PC-9 (cell line): ENCODE data around the gene ELMO1. TPM values are rescaled to one million over a fixed set of nuclear protein-coding genes. Genes with fewer than 3 reads are reported as not detected.

Experiments
- BruUV-seq: library from RNA; stranded (reverse); fragments of 400-500 nt; replicated peaks from 2 replicates; lab custom pipeline; 2021; lab: Mats Ljungman, UMichigan
- CTCF ChIA-PET: fragments of 300-600 bp; sonication (Branson Sonifier 250); formaldehyde crosslinking; loops from one replicate; lab custom pipeline; 2022; ENCODE audit warnings: antibody characterized with exemption; lab: Charles Lee
- POLR2A ChIA-PET: fragments of 300-600 bp; sonication (Branson Sonifier 250); formaldehyde crosslinking; loops from one replicate; lab custom pipeline; 2022; ENCODE audit warnings: antibody characterized with exemption; ENCODE audit not compliant: unreplicated experiment; lab: Charles Lee
- DNase-seq, 2 experiments: peaks; one replicate each; pipeline versions ENCODE4 v3.0.0 to v3.0.0-alpha.2; 2015 to 2022; ENCODE audit warnings: mixed read lengths in 1 of 2
- H2AFZ ChIP-seq: fragments of 200-600 bp; sonication (generic); 2 replicates; pipeline ENCODE4 v1.8.1; 2017; ENCODE audit warnings: antibody characterized with exemption
- H3F3A ChIP-seq: fragments of 200-600 bp; sonication (generic); 2 replicates; pipeline ENCODE4 v1.8.1; 2017; ENCODE audit warnings: antibody characterized with exemption, mild to moderate bottlenecking, low read depth; ENCODE audit not compliant: insufficient read depth
- H3K27ac ChIP-seq: fragments of 200-600 bp; sonication (generic); 2 replicates; pipeline ENCODE4 v1.6.1; 2016; ENCODE audit warnings: mixed run types
- H3K27me3 ChIP-seq: fragments of 200-600 bp; sonication (generic); 2 replicates; pipeline ENCODE4 v1.6.1; 2016; ENCODE audit warnings: low read depth, mixed run types; ENCODE audit not compliant: insufficient read depth
- H3K36me3 ChIP-seq: fragments of 200-600 bp; sonication (generic); 2 replicates; pipeline ENCODE4 v1.6.1; 2016; ENCODE audit warnings: low read depth, mixed run types
- H3K4me1 ChIP-seq: fragments of 200-600 bp; sonication (generic); replicated peaks from 2 replicates; pipeline ENCODE4 v1.6.1; 2016; ENCODE audit warnings: mixed run types; ENCODE audit not compliant: insufficient read depth
- H3K4me2 ChIP-seq: fragments of 200-600 bp; sonication (generic); 2 replicates; pipeline ENCODE4 v1.6.1; 2017; ENCODE audit warnings: mixed run types
- H3K4me3 ChIP-seq: fragments of 200-600 bp; sonication (generic); 2 replicates; pipeline ENCODE4 v1.6.1; 2016; ENCODE audit warnings: mixed run types
- H3K79me2 ChIP-seq: fragments of 200-600 bp; sonication (generic); 2 replicates; pipeline ENCODE4 v1.6.1; 2017; ENCODE audit warnings: low read depth, mixed run types
- H3K9me2 ChIP-seq: fragments of 200-600 bp; sonication (generic); 2 replicates; pipeline ENCODE4 v1.8.1; 2017; ENCODE audit warnings: mild to moderate bottlenecking; ENCODE audit not compliant: insufficient read depth
- H3K9me3 ChIP-seq: fragments of 200-600 bp; sonication (generic); 2 replicates; pipeline ENCODE4 v1.8.1; 2016; ENCODE audit warnings: low read depth; ENCODE audit not compliant: insufficient read depth
- H4K20me1 ChIP-seq: fragments of 200-600 bp; sonication (generic); 2 replicates; pipeline ENCODE4 v1.8.1; 2017; ENCODE audit not compliant: insufficient read depth
- CTCF ChIP-seq: fragments of 200-600 bp; sonication (generic); conservative IDR thresholded peaks from 2 replicates; pipeline ENCODE4 v1.6.1; 2017; ENCODE audit warnings: mixed run types, antibody characterized with exemption, mild to moderate bottlenecking, moderate library complexity
- EZH2 ChIP-seq: fragments of 200-600 bp; sonication (generic); IDR thresholded peaks from 2 replicates; pipeline ENCODE4 v1.8.0; 2017; ENCODE audit warnings: antibody characterized with exemption, low read depth
- intact Hi-C: fragments of 100-400 bp; cut with micrococcal nuclease; formaldehyde crosslinking; loops from one replicate; pipeline ENCODE4 v1.10.0; 2022; ENCODE audit not compliant: unreplicated experiment
- total RNA-seq: library from RNA; stranded (reverse); gene quantifications from 2 replicates; pipeline ENCODE4 v1.2.3, GENCODE V29; 2021

The ELMO1 gene
- total RNA-seq, 1 experiment from 2014 or later: 4.8 TPM

GRCh38 chr7:37452346-37452745 is 3.7 kb upstream of the ELMO1 start:
- Histone ChIP-seq H4K20me1 (no peaks in the 10 kb centered on the region), H3K27me3 (no peaks in the 10 kb centered on the region), H3K36me3 (no peaks in the 10 kb centered on the region), H3K27ac (no peak overlapping the region), H3K4me2 (no peak overlapping the region), H3K4me1 (no peaks in the 10 kb centered on the region), H2AFZ (no peak overlapping the region), H3K79me2 (no peaks in the 10 kb centered on the region), H3K4me3 (no peak overlapping the region), H3K9me2 (no peaks in the 10 kb centered on the region), H3F3A (no peaks in the 10 kb centered on the region), H3K9me3 (no peaks in the 10 kb centered on the region)
- TF ChIP-seq EZH2 (no peak), CTCF (no peak)
- no peak for DNase-seq
- POLR2A ChIA-PET: interaction anchor here (0.6 kb wide), 1 partner anchor 558 kb away, joined by 4 read pairs; no protein-coding TSS in a partner anchor
- BruUV-seq: no TSS peak
- CTCF ChIA-PET: no interaction called here
- intact Hi-C loops: no loop called here

DNA sequence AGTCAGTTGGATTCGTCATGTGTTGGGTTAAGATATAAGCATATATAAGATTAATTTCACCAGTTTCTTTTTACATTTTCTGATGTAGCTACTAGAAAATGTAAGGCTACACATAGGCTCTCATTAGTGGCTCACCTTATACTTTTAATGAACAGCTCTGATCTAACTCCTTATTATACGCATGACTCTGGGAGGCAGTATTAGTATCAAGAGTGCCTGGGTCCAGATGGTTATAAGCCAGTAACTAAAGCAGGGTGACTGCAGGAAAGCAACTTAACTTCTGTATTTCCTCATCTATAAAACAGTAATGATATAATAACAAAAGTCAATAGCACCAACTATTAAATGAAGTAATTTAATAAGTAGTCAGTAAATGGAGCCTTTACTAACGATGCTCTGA is 1.4 kb upstream of the ELMO1 start:
- Histone ChIP-seq H3K4me1 (no peaks in the 10 kb centered on the region), H3K79me2 (no peaks in the 10 kb centered on the region), H3K27me3 (peaks cover 2% of the 10 kb centered on the region; the same call in 1 of the 2 replicates), H3K36me3 (no peaks in the 10 kb centered on the region), H3K4me2 (no peak overlapping the region), H3K9me2 (no peaks in the 10 kb centered on the region), H4K20me1 (no peaks in the 10 kb centered on the region), H3K4me3 (no peak overlapping the region), H3K27ac (no peak overlapping the region), H3K9me3 (no peaks in the 10 kb centered on the region), H2AFZ (no peak overlapping the region), H3F3A (no peaks in the 10 kb centered on the region)
- ChIA-PET POLR2A (no interaction called here), CTCF (no interaction called here)
- DNase-seq: no peak
- TF ChIP-seq CTCF: no peak
- no peak for TF ChIP-seq EZH2
- intact Hi-C loops: no loop called here
- no TSS peak for BruUV-seq

- Histone ChIP-seq H3K36me3 (no peaks in the 10 kb centered on the region), H3K79me2 (no peaks in the 10 kb centered on the region), H3K27me3 (peaks cover 6% of the 10 kb centered on the region; the same call in 1 of the 2 replicates), H3K4me1 (no peaks in the 10 kb centered on the region), H3K9me2 (no peaks in the 10 kb centered on the region), H3K4me3 (no peak overlapping the region), H4K20me1 (no peaks in the 10 kb centered on the region), H3K4me2 (no peak overlapping the region), H3K27ac (no peak overlapping the region), H3K9me3 (no peaks in the 10 kb centered on the region), H3F3A (no peaks in the 10 kb centered on the region), H2AFZ (no peak overlapping the region)
- ChIA-PET CTCF (no interaction called here), POLR2A (no interaction called here)
- TF ChIP-seq CTCF (no peak), EZH2 (no peak)
- no TSS peak for BruUV-seq
- DNase-seq: no peak
- intact Hi-C loops: no loop called here
Observed at GRCh38 chr7:37449621-37450020, 957 bp upstream of the ELMO1 start.
